DND-41 (cell line): ENCODE results near the gene NAGPA.

ENCODE experiments used
- ATAC-seq: fragments of 200-7000 bp; cut with Tn5 transposase; 3 replicates; pipeline ENCODE4 v1.9.1; 2021; ENCODE audit warnings: low read depth; ENCODE audit not compliant: insufficient read depth
- DNase-seq: peaks from one replicate; pipeline ENCODE4 v3.0.0-alpha.2; 2020
- H2AFZ ChIP-seq: 2 replicates; pipeline ENCODE4 v1.6.0; 2012; ENCODE audit warnings: low read depth, low read length
- H3K27ac ChIP-seq: 2 replicates; pipeline ENCODE4 v1.5.1; 2012; ENCODE audit warnings: low read length, inconsistent platforms
- H3K27me3 ChIP-seq: fragments of 200-600 bp; sonication (generic); 2 replicates; pipeline ENCODE4 v1.6.0; 2012; ENCODE audit warnings: low read length, mild to moderate bottlenecking, inconsistent platforms; ENCODE audit not compliant: insufficient read depth, poor library complexity
- H3K36me3 ChIP-seq: 2 replicates; pipeline ENCODE4 v1.5.1; 2012; ENCODE audit warnings: low read length, inconsistent platforms; ENCODE audit not compliant: insufficient read depth
- H3K4me1 ChIP-seq: 2 replicates; pipeline ENCODE4 v1.5.1; 2012; ENCODE audit warnings: mild to moderate bottlenecking, low read length; ENCODE audit not compliant: insufficient read depth
- H3K4me2 ChIP-seq: 2 replicates; pipeline ENCODE4 v1.6.0; 2012; ENCODE audit warnings: mild to moderate bottlenecking, moderate library complexity, low read length, inconsistent platforms; ENCODE audit not compliant: insufficient read depth
- H3K4me3 ChIP-seq, 2 experiments: fragments of 200-600 bp in 1 of 2; shearing (Covaris generic) in 1 of 2; 2 replicates each; pipeline ENCODE4 v1.5.1; 2012 to 2016; ENCODE audit warnings: inconsistent platforms in 2 of 2, low read length in 2 of 2, mild to moderate bottlenecking in 2 of 2, low read depth in 1 of 2, moderate library complexity in 1 of 2
- H3K79me2 ChIP-seq: 2 replicates; pipeline ENCODE4 v1.6.0; 2012; ENCODE audit warnings: low read length, inconsistent platforms; ENCODE audit not compliant: insufficient read depth
- H3K9ac ChIP-seq: 2 replicates; pipeline ENCODE4 v1.6.0; 2012; ENCODE audit warnings: low read depth, mild to moderate bottlenecking, inconsistent platforms, low read length, moderate library complexity
- H3K9me3 ChIP-seq: 2 replicates; pipeline ENCODE4 v1.5.1; 2012; ENCODE audit warnings: low read length, moderate library complexity, mild to moderate bottlenecking, inconsistent platforms; ENCODE audit not compliant: insufficient read depth, severe bottlenecking
- H4K20me1 ChIP-seq: 2 replicates; pipeline ENCODE4 v1.6.0; 2012; ENCODE audit warnings: low read length; ENCODE audit not compliant: insufficient read depth
- EZH2 ChIP-seq: IDR thresholded peaks from 3 replicates; pipeline ENCODE4 v1.6.1; 2012; ENCODE audit warnings: borderline replicate concordance, low read depth, mild to moderate bottlenecking, moderate library complexity, low read length, inconsistent platforms; ENCODE audit not compliant: severe bottlenecking
- TF ChIP-seq, protein P1 (sequence below): IDR thresholded peaks from 2 replicates; pipeline ENCODE4 v1.5.1; 2012; ENCODE audit warnings: borderline replicate concordance, low read length, moderate library complexity, mild to moderate bottlenecking; ENCODE audit not compliant: poor library complexity, severe bottlenecking; ENCODE audit errors: extremely low read depth

Gene NAGPA

DNA sequence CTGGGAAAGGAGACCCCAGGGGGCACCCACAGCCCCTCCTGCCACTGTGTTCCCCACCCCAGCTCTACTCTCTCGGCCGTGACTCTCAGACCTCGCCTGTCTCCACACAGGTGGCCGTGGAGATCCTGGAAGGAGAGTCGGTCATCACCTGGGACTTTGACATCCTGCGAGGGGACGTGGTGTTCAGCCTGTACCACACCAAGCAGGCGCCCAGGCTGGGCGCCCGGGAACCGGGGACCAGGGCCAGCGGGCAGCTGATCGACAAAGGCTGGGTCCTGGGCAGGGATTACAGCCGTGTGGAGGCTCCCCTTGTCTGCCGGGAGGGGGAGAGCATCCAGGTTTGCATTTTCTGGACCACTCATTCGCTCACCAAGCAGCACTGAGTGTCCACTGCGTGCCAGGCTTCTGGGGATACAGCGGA is 25.4 kb downstream of the NAGPA start:
- H3K79me2 ChIP-seq = no peaks in the 10 kb centered on the region
- H3K9me3 ChIP-seq = no peaks in the 10 kb centered on the region
- no peak overlapping the region for H3K27ac ChIP-seq
- H2AFZ ChIP-seq = no peak overlapping the region
- TF ChIP-seq, protein P1, sequence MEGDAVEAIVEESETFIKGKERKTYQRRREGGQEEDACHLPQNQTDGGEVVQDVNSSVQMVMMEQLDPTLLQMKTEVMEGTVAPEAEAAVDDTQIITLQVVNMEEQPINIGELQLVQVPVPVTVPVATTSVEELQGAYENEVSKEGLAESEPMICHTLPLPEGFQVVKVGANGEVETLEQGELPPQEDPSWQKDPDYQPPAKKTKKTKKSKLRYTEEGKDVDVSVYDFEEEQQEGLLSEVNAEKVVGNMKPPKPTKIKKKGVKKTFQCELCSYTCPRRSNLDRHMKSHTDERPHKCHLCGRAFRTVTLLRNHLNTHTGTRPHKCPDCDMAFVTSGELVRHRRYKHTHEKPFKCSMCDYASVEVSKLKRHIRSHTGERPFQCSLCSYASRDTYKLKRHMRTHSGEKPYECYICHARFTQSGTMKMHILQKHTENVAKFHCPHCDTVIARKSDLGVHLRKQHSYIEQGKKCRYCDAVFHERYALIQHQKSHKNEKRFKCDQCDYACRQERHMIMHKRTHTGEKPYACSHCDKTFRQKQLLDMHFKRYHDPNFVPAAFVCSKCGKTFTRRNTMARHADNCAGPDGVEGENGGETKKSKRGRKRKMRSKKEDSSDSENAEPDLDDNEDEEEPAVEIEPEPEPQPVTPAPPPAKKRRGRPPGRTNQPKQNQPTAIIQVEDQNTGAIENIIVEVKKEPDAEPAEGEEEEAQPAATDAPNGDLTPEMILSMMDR = no peak
- no peak for TF ChIP-seq EZH2
- no peak overlapping the region for H3K9ac ChIP-seq
- H3K4me2 ChIP-seq = no peak overlapping the region
- no peaks in the 10 kb centered on the region for H3K4me1 ChIP-seq
- no peaks in the 10 kb centered on the region for H3K27me3 ChIP-seq
- no peak for DNase-seq
- H3K4me3 ChIP-seq = no peak overlapping the region
- no peak for ATAC-seq
- no peaks in the 10 kb centered on the region for H3K36me3 ChIP-seq
- H4K20me1 ChIP-seq = no peaks in the 10 kb centered on the region

DNA sequence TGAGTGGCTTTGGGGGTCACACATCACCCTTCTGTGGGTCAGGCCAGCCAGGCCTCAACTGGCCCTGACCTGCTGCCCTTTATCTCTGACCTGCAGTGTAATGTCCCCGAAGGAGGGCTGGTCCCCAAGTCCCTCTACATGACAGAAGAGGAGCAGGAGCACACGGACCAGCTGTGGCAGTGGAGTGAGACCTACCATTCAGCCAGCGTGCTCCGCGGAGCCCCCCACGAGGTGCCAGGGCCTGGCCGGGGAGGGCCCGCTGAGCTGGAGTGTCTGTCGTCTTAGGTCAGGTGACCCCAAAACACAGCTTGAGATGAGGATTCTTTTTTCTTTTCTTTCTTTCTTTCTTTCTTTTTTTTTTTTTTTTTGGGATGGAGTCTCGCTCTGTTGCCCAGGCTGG is 26.5 kb downstream of the NAGPA start:
- H3K36me3 ChIP-seq = no peaks in the 10 kb centered on the region
- no peak overlapping the region for H2AFZ ChIP-seq
- no peak for ATAC-seq
- no peaks in the 10 kb centered on the region for H3K27me3 ChIP-seq
- no peaks in the 10 kb centered on the region for H3K9me3 ChIP-seq
- H3K79me2 ChIP-seq = no peaks in the 10 kb centered on the region
- H3K4me2 ChIP-seq = no peak overlapping the region
- H4K20me1 ChIP-seq = no peaks in the 10 kb centered on the region
- H3K27ac ChIP-seq = no peak overlapping the region
- no peak overlapping the region for H3K9ac ChIP-seq
- no peak overlapping the region for H3K4me3 ChIP-seq
- no peak for DNase-seq
- no peak for TF ChIP-seq EZH2
- TF ChIP-seq, protein P1 = no peak
- H3K4me1 ChIP-seq = no peaks in the 10 kb centered on the region

DNA sequence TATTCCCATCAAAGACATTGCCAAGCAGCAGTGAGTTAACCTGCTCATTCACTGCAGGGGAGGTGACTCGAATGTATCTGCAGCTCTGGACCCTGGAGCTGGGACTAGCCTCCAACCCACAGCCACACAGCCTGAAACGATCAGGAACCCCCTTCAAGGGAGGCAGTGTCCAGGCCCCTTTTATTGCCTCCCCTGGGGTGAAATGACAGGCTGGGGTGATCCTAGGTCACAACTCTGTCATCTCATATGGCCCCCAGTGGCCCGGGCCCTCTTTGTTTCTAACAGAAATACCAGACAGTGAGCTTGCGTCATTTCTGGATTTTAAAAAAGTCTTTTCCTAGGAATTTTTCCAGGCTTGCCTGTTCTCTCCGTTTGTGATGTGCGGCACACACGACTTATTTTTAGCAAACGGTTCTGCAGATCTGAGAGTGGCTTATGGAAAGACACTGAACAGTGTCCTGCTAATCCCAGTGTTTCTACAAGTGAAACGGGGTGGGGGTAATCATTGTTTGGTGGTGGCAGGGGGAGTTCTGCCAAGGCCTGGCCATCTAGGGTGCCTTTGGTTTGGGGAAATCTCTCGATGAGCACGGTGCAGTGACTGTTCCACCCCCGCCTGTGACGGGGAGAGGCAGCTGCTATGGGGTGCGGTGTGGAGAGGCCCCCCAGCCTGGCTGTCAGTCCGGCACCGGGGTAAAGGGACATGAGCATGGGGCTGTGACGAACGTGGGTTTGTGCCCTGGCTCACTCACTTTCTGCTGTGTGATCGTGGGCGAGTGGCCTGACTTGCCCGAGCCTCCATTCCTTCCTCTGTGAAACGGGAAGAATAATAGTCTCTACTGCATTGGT is 27.2 kb downstream of the NAGPA start:
- TF ChIP-seq EZH2 = no peak
- TF ChIP-seq, protein P1 = no peak

More for the DNA sequence above, 27.2 kb downstream of the NAGPA start:
- Histone ChIP-seq H3K9ac (no peak overlapping the region), H3K27me3 (no peaks in the 10 kb centered on the region), H3K79me2 (no peaks in the 10 kb centered on the region), H4K20me1 (no peaks in the 10 kb centered on the region), H3K4me2 (no peak overlapping the region), H3K36me3 (no peaks in the 10 kb centered on the region), H2AFZ (no peak overlapping the region), H3K4me1 (no peaks in the 10 kb centered on the region), H3K9me3 (no peaks in the 10 kb centered on the region), H3K4me3 (no peak overlapping the region), H3K27ac (no peak overlapping the region)
- DNase-seq = no peak
- no peak for ATAC-seq
